GM12873 (cell line): ENCODE data around the gene CYP19A1.

Experiments
- TF ChIP-seq, protein P1 (sequence below): IDR thresholded peaks from 2 replicates; pipeline ENCODE4 v1.5.1; 2012; ENCODE audit warnings: low read depth, mild to moderate bottlenecking, moderate library complexity, low read length, control low read depth; ENCODE audit not compliant: insufficient read depth; ENCODE audit errors: missing control alignments

The CYP19A1 gene

DNA sequence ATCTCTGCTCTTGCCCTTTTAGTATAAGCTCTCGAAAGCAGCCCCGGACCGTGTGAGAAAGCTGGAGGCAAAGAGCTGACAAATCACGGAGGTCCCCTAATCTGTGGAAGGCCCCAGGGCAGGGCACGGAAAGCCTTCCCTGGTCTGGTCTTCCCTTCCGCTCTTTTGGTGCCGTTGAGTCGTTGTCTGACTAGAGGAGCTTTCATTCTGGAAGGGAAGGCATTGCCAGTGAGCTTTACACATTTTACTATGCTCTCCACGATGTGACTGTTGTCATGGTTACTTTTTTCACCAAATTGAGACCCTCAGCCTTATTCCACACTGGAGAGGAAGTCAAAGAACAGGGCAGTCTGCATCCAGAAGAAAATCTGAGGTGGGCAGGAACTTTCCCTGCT is 71.7 kb downstream of the CYP19A1 start:
- TF ChIP-seq, protein P1, sequence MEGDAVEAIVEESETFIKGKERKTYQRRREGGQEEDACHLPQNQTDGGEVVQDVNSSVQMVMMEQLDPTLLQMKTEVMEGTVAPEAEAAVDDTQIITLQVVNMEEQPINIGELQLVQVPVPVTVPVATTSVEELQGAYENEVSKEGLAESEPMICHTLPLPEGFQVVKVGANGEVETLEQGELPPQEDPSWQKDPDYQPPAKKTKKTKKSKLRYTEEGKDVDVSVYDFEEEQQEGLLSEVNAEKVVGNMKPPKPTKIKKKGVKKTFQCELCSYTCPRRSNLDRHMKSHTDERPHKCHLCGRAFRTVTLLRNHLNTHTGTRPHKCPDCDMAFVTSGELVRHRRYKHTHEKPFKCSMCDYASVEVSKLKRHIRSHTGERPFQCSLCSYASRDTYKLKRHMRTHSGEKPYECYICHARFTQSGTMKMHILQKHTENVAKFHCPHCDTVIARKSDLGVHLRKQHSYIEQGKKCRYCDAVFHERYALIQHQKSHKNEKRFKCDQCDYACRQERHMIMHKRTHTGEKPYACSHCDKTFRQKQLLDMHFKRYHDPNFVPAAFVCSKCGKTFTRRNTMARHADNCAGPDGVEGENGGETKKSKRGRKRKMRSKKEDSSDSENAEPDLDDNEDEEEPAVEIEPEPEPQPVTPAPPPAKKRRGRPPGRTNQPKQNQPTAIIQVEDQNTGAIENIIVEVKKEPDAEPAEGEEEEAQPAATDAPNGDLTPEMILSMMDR, result no peak

DNA sequence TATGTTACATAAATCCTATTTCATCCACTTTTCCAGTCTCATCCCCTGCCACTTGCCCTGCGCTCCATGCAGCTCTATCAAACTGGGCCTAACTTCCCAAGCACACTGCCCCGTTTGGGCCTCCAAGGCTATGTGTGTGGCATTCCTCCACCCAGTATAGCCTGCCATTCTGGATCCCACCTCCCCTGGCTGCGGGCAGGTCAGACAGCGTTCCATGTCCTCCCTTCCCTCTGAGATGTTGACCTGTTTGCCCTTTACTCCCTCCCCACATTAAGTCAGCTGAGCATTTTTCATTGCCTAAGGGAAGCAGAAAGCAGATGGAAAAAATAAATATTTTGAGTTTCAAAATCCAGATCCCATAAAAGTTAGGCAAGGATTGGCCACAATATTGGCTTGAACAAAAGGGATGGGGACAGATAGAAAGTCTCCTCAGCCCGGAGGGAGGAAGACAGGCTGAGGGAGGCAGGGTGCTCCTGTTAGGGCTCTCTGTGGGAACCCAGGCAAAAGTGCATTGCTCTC is 73.3 kb downstream of the CYP19A1 start:
- TF ChIP-seq, protein P1, result no peak

DNA sequence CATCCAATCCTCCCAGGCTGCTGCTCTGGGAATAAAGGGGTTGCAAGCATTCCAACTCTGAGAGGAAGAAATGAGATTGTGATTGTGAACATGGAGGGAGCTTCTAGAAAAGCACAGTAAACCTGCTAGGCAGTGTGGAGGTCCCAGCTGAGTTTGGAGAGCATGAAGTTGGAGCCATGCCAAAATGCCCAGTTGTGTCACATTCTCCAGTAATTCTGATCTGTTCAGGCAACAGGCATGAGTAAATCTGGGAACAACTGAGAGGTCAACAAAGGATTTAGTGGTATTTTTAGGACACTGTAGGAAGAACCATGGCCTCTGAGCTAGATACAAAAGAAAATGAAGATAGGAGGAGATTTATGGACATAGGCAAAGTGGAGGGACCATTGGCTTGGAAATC is 74.7 kb downstream of the CYP19A1 start:
- TF ChIP-seq, protein P1, result no peak

DNA sequence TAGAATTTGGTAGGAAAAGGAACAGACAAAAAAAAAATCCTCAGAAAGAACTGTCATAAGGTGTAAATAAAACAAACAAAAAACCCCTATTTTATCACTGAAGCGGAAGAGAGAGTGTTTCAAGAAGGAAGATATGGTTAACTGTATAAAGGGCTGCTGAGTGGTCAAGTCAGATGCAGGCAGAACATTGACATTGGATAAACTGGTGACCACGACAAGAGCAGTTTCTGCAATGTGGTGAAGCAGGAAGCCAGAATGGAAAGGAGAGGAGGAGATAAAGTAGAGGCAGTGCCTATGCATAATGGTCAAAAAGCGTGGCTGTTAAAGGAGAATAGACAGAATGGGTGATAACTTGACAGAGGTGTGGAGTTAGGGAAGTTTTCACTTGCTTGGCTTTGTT is 75.3 kb downstream of the CYP19A1 start:
- TF ChIP-seq, protein P1, result no peak

DNA sequence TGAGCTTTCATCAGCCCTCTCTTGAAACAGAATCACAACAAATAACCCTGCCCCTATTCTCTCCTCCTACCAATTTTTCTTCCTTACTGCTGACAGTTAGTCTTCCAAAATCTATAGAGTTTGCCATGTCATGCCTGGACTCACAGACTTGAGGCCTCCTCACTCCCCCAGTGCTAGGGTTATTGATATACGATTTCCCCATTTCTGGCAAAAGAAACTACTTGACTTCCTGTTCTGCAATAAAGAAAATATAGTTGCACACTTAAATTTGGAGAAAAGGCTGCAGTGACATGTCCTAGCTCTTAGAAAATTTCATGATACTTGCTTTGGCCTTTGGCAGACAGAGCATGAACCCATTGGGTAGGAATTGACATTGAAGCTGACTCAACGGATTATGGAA is 75.9 kb downstream of the CYP19A1 start:
- TF ChIP-seq, protein P1, result no peak

DNA sequence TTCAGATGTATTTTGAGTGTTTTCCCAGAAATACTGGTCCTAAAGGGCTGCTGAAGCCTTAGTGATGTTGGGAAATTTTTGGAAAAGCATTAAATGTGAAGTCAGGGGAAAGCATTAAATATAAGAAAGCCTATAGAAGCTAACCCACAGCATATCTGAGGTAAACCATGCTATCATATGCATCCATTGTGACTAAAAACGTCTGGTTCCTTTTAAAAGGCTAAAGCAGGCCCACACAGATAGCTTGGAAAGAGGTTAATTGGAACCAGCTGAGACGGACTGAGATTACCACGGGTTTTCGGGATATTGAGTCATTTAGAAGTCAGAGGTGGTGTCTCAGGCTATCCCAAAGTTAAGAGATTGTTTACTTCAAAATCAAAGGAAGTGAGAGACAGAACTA is 78.2 kb downstream of the CYP19A1 start:
- TF ChIP-seq, protein P1, result no peak

DNA sequence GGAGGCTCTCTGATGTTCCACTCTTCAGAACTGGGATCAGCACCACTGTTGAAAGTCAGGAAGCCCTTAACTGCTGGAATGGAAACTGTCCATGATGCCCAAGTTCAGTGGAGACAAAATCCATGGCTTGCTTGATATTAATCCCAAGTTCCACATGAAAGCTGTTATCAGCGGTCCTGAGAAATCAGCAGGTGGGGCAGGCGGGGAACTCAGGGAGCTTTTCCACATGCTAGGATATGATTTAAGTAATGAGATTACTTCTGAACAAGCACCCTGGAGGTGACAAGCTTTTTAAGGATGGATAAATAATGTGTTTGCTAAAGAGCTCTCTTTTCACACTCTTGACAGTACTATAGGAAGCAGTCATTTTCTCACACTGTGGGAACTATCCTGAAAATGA is 82.9 kb downstream of the CYP19A1 start:
- TF ChIP-seq, protein P1, result no peak
